ENCODE data around the gene VWA8.
"Not testable (repeated sequence)": the region's sequence is repeated elsewhere in the genome, so short reads cannot be mapped to it uniquely, and the experiment has no call there.

VWA8 gene

DNA sequence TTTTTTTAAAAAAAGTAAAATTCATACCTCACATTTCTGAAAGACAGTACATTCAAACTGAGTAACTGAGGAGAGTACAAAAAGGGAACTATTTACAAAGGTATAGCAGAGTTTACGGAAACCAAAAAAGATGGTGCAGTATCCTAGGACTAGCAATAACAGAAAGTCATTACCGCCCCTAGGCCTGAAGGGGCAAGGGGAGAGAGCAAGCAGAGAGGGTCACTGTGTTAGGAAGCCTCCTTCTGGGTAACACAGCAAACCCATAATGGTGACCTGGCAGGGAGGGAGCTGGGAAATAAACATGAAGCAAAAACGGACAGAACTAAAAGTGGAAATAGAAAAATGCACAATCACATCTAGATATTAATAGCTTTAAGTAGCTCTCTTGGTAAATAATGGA, 8.2 kb downstream of the VWA8 start:
- CTCF ChIA-PET: interaction anchor here (0.6 kb wide), 1 partner anchor 217 kb away, joined by 3 read pairs; no protein-coding TSS in a partner anchor
- Mint-ChIP-seq H3K27ac (no peak overlapping the region), H3K36me3 (peaks cover 22% of the 10 kb centered on the region), H3K4me3 (no peak overlapping the region), H3K9me3 (no peaks in the 10 kb centered on the region), H3K27me3 (no peaks in the 10 kb centered on the region), H3K4me1 (no peaks in the 10 kb centered on the region)
- no peak for DNase-seq

DNA sequence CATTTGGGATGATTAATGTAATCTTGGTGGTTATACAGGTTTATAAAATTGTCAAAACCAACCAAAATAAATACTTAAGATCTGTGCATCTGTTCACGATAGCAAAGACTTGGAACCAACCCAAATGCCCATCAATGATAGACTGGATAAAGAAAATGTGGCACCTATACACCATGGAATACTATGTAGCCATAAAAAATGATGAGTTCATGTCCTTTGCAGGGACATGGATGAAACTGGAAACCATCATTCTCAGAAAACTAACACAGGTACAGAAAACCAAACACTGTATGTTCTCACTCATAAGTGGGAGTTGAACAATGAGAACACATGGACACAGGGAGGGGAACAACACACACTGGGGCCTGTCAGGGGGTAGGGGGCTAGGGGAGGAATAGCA, 11.8 kb downstream of the VWA8 start:
- CTCF ChIA-PET, H3K27me3 Mint-ChIP-seq, H3K4me3 Mint-ChIP-seq, H3K27ac Mint-ChIP-seq, DNase-seq, H3K4me1 Mint-ChIP-seq: not testable (repeated sequence)
- H3K36me3 Mint-ChIP-seq: peaks cover 45% of the 10 kb centered on the region
- H3K9me3 Mint-ChIP-seq: peaks cover 12% of the 10 kb centered on the region

DNA sequence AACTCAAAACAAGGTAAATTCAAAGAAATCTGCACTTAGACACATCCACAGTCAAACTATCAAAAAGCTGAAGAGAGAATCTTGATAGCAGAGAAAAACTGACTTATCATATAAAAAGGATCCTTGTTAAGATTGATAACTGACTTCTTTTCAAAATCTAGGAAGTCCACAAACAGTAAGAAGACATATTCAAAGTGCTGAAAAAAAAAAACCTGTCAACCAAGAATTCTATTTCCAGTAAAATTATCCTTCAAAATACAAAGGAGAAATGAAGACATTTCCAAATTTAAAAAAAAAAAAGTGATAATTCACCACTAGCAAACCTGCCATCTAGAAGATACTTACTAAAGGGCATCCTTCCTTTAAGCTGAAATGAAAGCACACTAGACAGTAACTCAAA, 15.0 kb downstream of the VWA8 start:
- H3K27me3 Mint-ChIP-seq: no peaks in the 10 kb centered on the region
- H3K27ac Mint-ChIP-seq: no peak overlapping the region
- H3K4me1 Mint-ChIP-seq: peaks cover 3% of the 10 kb centered on the region
- no peak for DNase-seq
- CTCF ChIA-PET: no interaction called here
- no peak overlapping the region for H3K4me3 Mint-ChIP-seq
- peaks cover 12% of the 10 kb centered on the region for H3K9me3 Mint-ChIP-seq
- H3K36me3 Mint-ChIP-seq: peaks cover 49% of the 10 kb centered on the region

DNA sequence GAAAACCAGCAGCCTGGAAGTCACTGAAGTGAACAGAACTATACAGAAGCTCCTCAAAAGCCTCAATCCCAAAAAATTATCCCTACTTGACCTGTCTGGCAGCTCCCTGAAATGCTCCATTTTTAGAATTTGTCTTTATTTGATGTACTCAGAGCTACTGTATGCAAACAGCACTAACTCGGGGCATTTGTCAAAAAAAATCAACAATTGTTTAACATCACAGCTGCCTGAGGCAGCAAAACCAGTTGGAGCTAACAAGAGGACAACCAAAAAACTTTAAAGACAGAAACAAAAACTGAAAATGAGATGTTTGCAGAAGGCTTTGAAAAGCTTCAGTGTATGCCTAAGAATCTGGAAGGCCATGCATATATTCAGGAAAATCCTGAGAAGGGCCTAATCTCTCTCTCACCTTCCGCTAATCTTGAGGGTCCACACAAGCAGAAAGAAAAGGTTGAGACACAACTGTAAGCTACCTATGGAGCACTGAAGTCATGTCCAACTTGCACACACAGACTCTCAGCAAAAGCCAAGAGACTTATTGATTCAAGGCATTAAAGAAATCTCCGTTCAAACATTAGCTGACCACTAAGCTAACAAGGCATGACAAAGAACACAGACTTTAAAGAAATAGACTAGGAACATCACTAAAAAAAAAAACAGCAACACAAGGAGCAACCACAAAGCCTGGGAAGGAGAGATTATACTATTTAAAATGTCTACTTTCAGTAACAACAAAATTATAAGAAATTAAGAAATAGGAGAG, 16.1 kb downstream of the VWA8 start:
- Mint-ChIP-seq H3K36me3 (peaks cover 49% of the 10 kb centered on the region), H3K27me3 (no peaks in the 10 kb centered on the region), H3K4me3 (no peak overlapping the region), H3K27ac (no peak overlapping the region), H3K9me3 (peaks cover 12% of the 10 kb centered on the region), H3K4me1 (peaks cover 3% of the 10 kb centered on the region)
- DNase-seq: no peak
- CTCF ChIA-PET: no interaction called here

DNA sequence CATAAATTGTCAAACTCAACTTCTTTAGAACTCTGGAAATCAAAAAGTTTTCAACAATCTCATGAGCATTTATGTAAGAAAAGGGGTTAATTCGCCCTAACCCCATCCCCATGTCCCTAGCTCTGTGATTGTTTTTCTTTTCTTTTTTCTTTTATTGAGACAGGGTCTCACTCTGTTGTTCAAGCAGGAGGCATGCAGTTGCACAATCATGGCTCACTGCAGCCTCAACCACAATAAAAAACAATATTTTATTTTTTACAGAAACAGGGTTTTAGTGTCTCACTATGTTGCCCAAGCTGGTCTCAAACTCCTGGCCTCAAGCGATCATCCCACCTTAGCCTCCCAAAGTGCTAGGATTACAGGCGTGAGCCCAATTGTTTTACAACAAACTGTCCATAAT, 16.7 kb downstream of the VWA8 start:
- H3K36me3 Mint-ChIP-seq: peaks cover 48% of the 10 kb centered on the region
- H3K9me3 Mint-ChIP-seq: peaks cover 12% of the 10 kb centered on the region
- H3K4me3 Mint-ChIP-seq: no peak overlapping the region
- H3K4me1 Mint-ChIP-seq: peaks cover 3% of the 10 kb centered on the region
- DNase-seq: no peak
- H3K27ac Mint-ChIP-seq: no peak overlapping the region
- CTCF ChIA-PET: no interaction called here
- no peaks in the 10 kb centered on the region for H3K27me3 Mint-ChIP-seq

DNA sequence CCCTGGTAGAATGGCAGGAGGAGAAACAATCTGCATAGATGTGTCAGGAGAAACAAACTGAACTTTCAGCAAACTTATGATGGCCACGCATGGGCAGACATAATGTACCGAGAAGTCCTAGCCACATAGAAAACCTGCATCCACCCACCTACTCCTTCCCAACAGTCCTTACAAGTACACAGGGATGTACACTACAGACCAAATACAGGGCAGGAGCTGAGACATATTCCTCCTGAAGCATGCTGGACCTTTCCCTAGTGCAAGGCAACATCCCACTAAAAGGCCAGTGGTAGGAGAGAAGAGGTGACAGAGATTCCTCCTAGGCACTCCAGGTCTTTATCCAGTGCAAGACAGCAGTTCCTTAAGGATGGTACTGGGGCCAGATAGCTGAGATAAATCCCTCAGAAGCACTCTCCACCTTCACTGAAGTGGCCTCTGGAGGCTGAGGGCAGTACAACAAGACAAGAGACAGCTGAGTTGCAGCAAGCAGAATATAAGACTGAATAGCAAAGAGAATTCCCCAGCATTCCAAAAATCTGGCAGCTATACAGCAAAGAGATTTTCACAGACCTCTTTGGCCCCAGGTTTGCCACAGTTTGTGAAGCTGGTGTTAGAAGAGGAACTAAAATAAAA, 18.3 kb downstream of the VWA8 start:
- peaks cover 38% of the 10 kb centered on the region for H3K36me3 Mint-ChIP-seq
- no peaks in the 10 kb centered on the region for H3K27me3 Mint-ChIP-seq
- H3K4me1 Mint-ChIP-seq: peaks cover 3% of the 10 kb centered on the region
- CTCF ChIA-PET: interaction anchor here (1.0 to 1.4 kb wide), 3 partner anchors 10 to 38 kb away, joined by 3 to 4 read pairs (median 3); no protein-coding TSS in a partner anchor
- peaks cover 12% of the 10 kb centered on the region for H3K9me3 Mint-ChIP-seq
- H3K27ac Mint-ChIP-seq: no peak overlapping the region
- DNase-seq: no peak
- H3K4me3 Mint-ChIP-seq: no peak overlapping the region

DNA sequence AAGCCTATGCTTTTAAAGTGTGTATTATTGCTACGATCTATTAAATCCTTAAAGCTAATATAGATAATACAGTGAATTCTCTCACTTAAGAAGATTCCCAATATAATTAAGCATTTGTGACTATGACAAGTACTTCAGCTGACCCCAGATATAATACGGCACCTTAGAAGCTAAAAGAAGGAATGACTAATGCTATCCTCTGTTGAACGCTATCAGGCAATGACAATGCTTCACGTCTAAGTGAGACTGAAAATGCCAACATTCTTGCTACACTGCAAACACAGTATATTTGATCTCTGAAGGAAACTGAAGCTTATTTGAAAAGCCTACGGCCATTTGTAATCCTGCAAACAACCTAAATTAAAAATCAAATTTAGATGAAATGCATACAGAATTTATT, 19.7 kb downstream of the VWA8 start:
- Mint-ChIP-seq H3K27me3 (no peaks in the 10 kb centered on the region), H3K4me1 (peaks cover 3% of the 10 kb centered on the region), H3K27ac (no peak overlapping the region), H3K4me3 (no peak overlapping the region), H3K9me3 (peaks cover 6% of the 10 kb centered on the region), H3K36me3 (peaks cover 29% of the 10 kb centered on the region)
- CTCF ChIA-PET: interaction anchor here (0.6 to 0.9 kb wide), 2 partner anchors 36 to 496 kb away, joined by 3 to 4 read pairs; no protein-coding TSS in a partner anchor
- DNase-seq: no peak

DNA sequence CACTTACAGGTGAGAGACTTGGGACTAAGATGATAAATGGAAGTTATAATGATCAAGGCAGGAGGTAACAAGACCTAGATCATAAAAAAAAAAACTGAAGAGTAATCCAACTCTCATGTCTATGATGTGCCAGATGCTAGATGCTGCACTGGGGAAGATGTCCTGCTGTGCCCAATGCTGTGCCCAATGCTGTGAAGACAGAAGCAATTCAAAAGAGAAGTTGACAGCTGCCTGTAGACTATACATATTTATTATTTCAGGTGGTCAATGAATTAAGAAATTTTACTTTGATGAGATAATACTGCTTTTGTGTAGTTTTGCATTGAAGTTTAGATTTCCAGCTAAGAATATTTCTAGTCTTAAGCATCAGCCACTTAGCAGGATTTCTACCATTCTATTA, 21.5 kb downstream of the VWA8 start:
- no peak for DNase-seq
- H3K9me3 Mint-ChIP-seq: no peaks in the 10 kb centered on the region
- CTCF ChIA-PET: no interaction called here
- no peaks in the 10 kb centered on the region for H3K27me3 Mint-ChIP-seq
- H3K36me3 Mint-ChIP-seq: peaks cover 17% of the 10 kb centered on the region
- H3K4me3 Mint-ChIP-seq: no peak overlapping the region
- no peaks in the 10 kb centered on the region for H3K4me1 Mint-ChIP-seq
- H3K27ac Mint-ChIP-seq: no peak overlapping the region

DNA sequence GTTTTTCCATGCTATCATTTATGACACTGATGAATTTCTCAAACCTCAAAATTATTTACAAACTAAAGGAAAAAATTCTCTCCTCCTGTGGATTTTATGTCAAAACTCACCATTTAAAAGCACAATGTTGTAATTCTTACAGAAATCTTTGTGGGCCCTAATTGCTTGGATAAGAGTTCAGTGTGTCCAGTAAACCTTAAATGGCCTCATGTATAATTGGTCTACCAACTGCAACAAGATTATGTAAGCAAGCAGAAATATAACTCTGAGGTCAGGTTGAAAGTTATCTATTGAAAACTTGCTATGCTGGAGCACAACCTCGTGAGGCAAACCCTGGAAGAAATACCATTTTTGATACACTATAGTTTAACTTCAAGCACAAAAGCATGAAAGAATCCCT, 22.0 kb downstream of the VWA8 start:
- Mint-ChIP-seq H3K9me3 (no peaks in the 10 kb centered on the region), H3K27ac (no peak overlapping the region), H3K27me3 (no peaks in the 10 kb centered on the region), H3K4me3 (no peak overlapping the region), H3K4me1 (no peaks in the 10 kb centered on the region), H3K36me3 (peaks cover 20% of the 10 kb centered on the region)
- CTCF ChIA-PET: no interaction called here
- DNase-seq: no peak

DNA sequence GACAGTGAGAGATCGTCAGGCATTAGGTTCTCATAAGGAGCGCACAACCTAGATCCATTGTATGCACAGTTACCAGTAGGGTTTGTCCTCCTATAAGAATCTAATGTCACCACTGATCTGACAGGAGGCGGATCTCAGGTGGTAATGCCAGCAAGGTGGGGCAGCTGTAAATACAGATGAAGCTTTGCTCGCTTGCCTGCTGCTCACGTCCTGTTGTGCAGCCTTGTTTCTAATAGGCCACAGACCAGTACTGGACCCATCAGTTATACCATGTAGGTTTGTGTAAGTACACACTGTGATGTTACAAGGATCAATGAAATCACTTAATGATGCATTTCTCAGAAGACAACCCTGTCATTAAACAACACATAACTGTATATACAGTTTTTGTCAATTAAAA, 23.5 kb downstream of the VWA8 start:
- no peak for DNase-seq
- no peaks in the 10 kb centered on the region for H3K4me1 Mint-ChIP-seq
- H3K27me3 Mint-ChIP-seq: no peaks in the 10 kb centered on the region
- H3K9me3 Mint-ChIP-seq: no peaks in the 10 kb centered on the region
- no peak overlapping the region for H3K4me3 Mint-ChIP-seq
- H3K27ac Mint-ChIP-seq: no peak overlapping the region
- H3K36me3 Mint-ChIP-seq: peaks cover 18% of the 10 kb centered on the region
- CTCF ChIA-PET: no interaction called here

DNA sequence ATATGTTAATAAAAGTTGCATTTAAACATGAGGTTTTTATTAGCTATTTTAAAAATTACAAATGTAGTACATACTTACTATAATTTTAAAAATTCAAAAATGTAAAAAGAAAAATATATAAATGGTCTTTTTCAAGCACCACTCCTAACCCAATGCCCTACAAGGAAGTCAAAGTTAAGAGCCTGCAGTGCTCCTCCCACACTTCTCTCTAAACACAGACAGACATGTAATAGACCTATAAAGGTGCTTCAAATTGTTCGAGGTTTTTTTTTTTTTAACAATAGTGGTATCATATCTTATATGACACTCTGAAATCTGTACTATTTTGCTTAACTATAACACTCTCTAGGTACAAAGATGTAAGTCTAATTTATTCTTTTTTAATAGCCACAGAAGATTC, 25.4 kb downstream of the VWA8 start:
- peaks cover 3% of the 10 kb centered on the region for H3K4me1 Mint-ChIP-seq
- H3K36me3 Mint-ChIP-seq: peaks cover 17% of the 10 kb centered on the region

DNA sequence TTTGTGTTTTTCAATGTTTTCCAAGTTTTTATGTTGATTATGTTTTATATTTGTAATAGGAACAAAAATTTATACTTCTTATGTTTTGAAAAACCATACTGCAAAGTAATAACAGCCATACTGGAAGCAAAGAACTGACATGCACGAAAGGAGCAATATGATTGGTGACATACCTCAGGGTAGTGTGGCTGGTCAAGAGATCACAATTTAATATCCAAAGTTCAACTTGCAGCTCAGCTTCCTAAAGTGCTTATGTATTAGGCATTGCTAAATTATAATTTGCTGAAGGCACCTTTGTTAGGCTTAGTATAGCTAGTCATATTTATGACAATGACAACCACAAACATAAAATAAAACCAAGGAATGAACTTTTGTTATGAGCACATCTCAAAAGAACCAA, 25.9 kb downstream of the VWA8 start:
- Mint-ChIP-seq H3K36me3 (peaks cover 19% of the 10 kb centered on the region), H3K27ac (no peak overlapping the region), H3K4me3 (no peak overlapping the region), H3K4me1 (peaks cover 4% of the 10 kb centered on the region), H3K9me3 (no peaks in the 10 kb centered on the region), H3K27me3 (no peaks in the 10 kb centered on the region)
- CTCF ChIA-PET: no interaction called here
- DNase-seq: no peak

More for the DNA sequence above, 25.4 kb downstream of the VWA8 start:
- CTCF ChIA-PET: no interaction called here
- H3K27ac Mint-ChIP-seq: no peak overlapping the region
- DNase-seq: no peak
- H3K27me3 Mint-ChIP-seq: no peaks in the 10 kb centered on the region
- no peaks in the 10 kb centered on the region for H3K9me3 Mint-ChIP-seq
- no peak overlapping the region for H3K4me3 Mint-ChIP-seq

DNA sequence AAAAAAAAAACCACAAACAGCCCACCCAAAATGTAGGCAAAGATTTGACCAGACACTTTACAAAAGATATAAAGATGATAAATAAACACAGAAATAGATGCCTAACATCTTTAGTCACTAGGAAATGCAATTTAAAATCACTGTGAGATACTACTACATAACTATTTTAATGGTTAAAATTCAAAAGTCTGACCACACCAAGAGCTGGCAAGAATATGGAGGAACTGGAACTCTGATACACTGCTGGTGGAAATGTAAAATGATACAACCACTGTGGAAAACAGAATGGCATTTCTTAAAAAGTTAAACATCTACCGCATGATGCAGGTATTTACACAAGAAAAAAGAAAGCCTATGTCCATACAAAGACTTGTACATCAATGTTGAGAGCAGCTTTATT, 26.8 kb downstream of the VWA8 start:
- CTCF ChIA-PET: no interaction called here
- Mint-ChIP-seq H3K27ac (no peak overlapping the region), H3K4me1 (peaks cover 8% of the 10 kb centered on the region), H3K4me3 (no peak overlapping the region), H3K36me3 (peaks cover 23% of the 10 kb centered on the region), H3K27me3 (no peaks in the 10 kb centered on the region), H3K9me3 (no peaks in the 10 kb centered on the region)
- DNase-seq: no peak

DNA sequence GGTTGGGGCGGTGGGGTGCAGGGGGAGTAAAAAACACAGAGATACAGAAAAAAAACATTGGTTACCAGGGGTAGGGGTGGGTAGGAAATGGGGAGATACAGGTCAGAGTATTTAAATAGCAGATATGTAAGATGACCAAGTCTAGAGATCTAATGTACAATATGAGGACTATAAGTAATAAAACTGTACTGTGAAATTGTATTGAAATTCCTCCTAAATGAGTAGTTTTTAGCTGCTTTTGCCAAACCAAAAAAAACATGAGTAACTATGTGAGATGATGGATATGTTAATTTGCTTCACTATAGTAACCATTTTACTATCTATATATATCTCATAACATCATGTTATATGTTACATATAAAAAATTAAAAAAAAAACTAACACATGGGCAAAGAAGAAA, 29.6 kb downstream of the VWA8 start:
- Mint-ChIP-seq H3K4me1 (peaks cover 21% of the 10 kb centered on the region), H3K9me3 (peaks cover 4% of the 10 kb centered on the region), H3K36me3 (peaks cover 31% of the 10 kb centered on the region), H3K27me3 (no peaks in the 10 kb centered on the region), H3K27ac (no peak overlapping the region), H3K4me3 (no peak overlapping the region)
- CTCF ChIA-PET: interaction anchor here (0.6 kb wide), 2 partner anchors 21 to 34 kb away, joined by 3 read pairs; no protein-coding TSS in a partner anchor
- no peak for DNase-seq

DNA sequence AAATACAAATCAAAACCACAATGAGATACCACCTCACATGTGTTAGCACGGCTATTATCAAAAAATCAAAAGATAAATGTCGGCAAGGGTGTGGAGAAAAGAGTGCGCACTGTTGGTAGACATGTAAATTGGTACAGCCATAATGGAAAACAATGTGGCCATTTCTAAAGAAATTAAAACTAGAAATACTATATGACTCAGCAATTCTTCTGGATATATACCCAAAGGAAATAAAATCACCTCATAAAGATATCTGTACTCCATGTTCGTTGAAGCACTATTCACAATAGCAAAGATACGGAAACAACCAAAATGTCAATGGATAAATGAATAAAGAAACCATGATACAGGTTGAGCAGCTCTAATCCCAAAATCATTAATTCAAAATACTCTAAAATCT, 30.8 kb downstream of the VWA8 start:
- H3K4me1 Mint-ChIP-seq: peaks cover 25% of the 10 kb centered on the region
- CTCF ChIA-PET: interaction anchor here (0.9 kb wide), 1 partner anchor 12 kb away, joined by 3 read pairs; no protein-coding TSS in a partner anchor
- no peaks in the 10 kb centered on the region for H3K27me3 Mint-ChIP-seq
- no peak for DNase-seq
- H3K9me3 Mint-ChIP-seq: peaks cover 9% of the 10 kb centered on the region
- H3K4me3 Mint-ChIP-seq: no peak overlapping the region
- no peak overlapping the region for H3K27ac Mint-ChIP-seq
- H3K36me3 Mint-ChIP-seq: peaks cover 33% of the 10 kb centered on the region

Measured in activated naive CD4-positive, alpha-beta T cell treated with anti-CD3 and anti-CD28 coated beads, Interleukin-2, amount 10 ng/mL, durations not matched to agents 7 days and 5 days (primary cell).